Measurements from ENCODE around the gene COPZ2. TPM values are rescaled to one million over a fixed set of nuclear protein-coding genes. Genes with fewer than 3 reads are reported as not detected.

Gene COPZ2
- polyA plus RNA-seq, 2 donors = 8.4 to 12.9 TPM

DNA sequence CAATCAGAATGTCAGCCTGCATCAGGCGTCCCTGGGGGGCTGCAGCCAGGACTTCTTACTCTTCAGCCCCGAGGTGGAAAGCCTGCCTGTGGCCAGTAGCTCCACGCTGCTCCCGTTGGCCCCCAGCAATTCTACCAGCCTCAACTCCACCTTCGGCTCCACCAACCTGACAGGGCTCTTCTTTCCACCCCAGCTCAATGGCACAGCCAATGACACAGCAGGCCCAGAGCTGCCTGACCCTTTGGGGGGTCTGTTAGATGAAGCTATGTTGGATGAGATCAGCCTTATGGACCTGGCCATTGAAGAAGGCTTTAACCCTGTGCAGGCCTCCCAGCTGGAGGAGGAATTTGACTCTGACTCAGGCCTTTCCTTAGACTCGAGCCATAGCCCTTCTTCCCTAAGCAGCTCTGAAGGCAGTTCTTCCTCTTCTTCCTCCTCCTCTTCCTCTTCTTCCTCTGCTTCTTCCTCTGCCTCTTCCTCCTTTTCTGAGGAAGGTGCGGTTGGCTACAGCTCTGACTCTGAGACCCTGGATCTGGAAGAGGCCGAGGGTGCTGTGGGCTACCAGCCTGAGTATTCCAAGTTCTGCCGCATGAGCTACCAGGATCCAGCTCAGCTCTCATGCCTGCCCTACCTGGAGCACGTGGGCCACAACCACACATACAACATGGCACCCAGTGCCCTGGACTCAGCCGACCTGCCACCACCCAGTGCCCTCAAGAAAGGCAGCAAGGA, 21.0 kb upstream of the COPZ2 start:
- H3K36me3 ChIP-seq (ENCODE audit: control insufficient read depth in 2 of 2, insufficient read depth in 2 of 2, low read length in 1 of 2) = peaks cover 26 to 43% of the 10 kb centered on the region in 2 donors
- 82 to 83% methylated on average over 11 of the region's 11 CpGs for WGBS, 2 donors
- peaks cover 0 to 26% of the 10 kb centered on the region in 2 donors for H3K4me1 ChIP-seq (ENCODE audit: control insufficient read depth in 2 of 2, insufficient read depth in 2 of 2, low read length in 1 of 2)
- H3K4me3 ChIP-seq (ENCODE audit: low read depth in 1 of 2, low read length in 2 of 2) = no peak overlapping the region
- H3K27me3 ChIP-seq (ENCODE audit: control insufficient read depth in 1 of 2, insufficient read depth in 2 of 2, low read length in 2 of 2) = no peaks in the 10 kb centered on the region
- no peak overlapping the region for H3K27ac ChIP-seq (ENCODE audit: low read depth in 2 of 2, low read length in 1 of 2)
- no peaks in the 10 kb centered on the region for H3K9me3 ChIP-seq (ENCODE audit: control insufficient read depth in 2 of 2, insufficient read depth in 1 of 2, low read depth in 1 of 2, low read length in 1 of 2)

DNA sequence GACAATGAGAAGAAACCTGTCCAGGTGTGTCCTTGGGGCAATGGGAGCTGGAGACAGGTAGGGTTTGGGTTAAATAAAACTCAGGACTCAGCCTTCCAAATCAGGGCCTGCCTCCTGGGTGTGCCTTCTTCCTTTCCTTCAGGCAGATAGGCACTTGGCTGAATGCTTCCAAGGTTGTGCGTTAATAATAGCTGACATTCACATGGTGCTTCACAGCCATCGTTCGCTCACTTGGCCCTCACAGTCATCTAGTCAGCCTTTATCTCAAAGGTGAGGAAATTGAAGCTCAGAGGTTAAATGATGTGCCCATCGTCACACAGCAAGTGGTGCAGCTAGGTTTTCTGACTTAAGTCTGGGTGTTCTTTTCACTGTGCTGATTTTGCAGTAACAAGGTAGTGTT, 20.0 kb upstream of the COPZ2 start:
- no peak overlapping the region for H3K4me3 ChIP-seq (ENCODE audit: low read depth in 1 of 2, low read length in 2 of 2)
- H3K36me3 ChIP-seq (ENCODE audit: control insufficient read depth in 2 of 2, insufficient read depth in 2 of 2, low read length in 1 of 2) = peaks cover 26 to 44% of the 10 kb centered on the region in 2 donors
- 59 to 65% methylated on average over 4 of the region's 4 CpGs for WGBS, 2 donors
- no peaks in the 10 kb centered on the region for H3K27me3 ChIP-seq (ENCODE audit: control insufficient read depth in 1 of 2, insufficient read depth in 2 of 2, low read length in 2 of 2)
- peaks cover 0 to 35% of the 10 kb centered on the region in 2 donors for H3K4me1 ChIP-seq (ENCODE audit: control insufficient read depth in 2 of 2, insufficient read depth in 2 of 2, low read length in 1 of 2)
- no peaks in the 10 kb centered on the region for H3K9me3 ChIP-seq (ENCODE audit: control insufficient read depth in 2 of 2, insufficient read depth in 1 of 2, low read depth in 1 of 2, low read length in 1 of 2)
- no peak overlapping the region for H3K27ac ChIP-seq (ENCODE audit: low read depth in 2 of 2, low read length in 1 of 2)

DNA sequence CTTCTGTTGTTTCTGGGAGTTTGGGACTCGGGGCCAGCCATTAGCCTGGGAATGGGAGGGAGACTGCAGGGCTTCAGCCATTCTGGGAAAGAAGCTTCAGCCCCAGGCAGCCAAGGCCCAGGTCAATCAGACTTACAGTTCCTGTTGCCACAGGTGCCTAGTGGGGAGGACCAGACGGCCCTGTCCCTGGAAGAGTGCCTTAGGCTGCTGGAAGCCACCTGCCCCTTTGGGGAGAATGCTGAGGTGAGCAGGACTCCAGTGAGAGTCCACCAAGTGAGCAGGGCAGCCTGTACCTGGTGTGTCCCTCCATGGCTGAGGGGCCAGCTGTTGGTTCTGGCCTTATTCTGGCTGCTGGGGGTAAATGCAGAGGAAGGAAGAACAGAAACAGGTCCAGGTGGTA, 19.3 kb upstream of the COPZ2 start:
- Histone ChIP-seq H3K9me3 (ENCODE audit: control insufficient read depth in 2 of 2, insufficient read depth in 1 of 2, low read depth in 1 of 2, low read length in 1 of 2) (no peaks in the 10 kb centered on the region), H3K4me3 (ENCODE audit: low read depth in 1 of 2, low read length in 2 of 2) (no peak overlapping the region), H3K36me3 (ENCODE audit: control insufficient read depth in 2 of 2, insufficient read depth in 2 of 2, low read length in 1 of 2) (peaks cover 26 to 44% of the 10 kb centered on the region in 2 donors), H3K4me1 (ENCODE audit: control insufficient read depth in 2 of 2, insufficient read depth in 2 of 2, low read length in 1 of 2) (peaks cover 0 to 43% of the 10 kb centered on the region in 2 donors), H3K27ac (ENCODE audit: low read depth in 2 of 2, low read length in 1 of 2) (no peak overlapping the region), H3K27me3 (ENCODE audit: control insufficient read depth in 1 of 2, insufficient read depth in 2 of 2, low read length in 2 of 2) (no peaks in the 10 kb centered on the region)
- WGBS, 2 donors = 68 to 72% methylated on average over 2 of the region's 2 CpGs

DNA sequence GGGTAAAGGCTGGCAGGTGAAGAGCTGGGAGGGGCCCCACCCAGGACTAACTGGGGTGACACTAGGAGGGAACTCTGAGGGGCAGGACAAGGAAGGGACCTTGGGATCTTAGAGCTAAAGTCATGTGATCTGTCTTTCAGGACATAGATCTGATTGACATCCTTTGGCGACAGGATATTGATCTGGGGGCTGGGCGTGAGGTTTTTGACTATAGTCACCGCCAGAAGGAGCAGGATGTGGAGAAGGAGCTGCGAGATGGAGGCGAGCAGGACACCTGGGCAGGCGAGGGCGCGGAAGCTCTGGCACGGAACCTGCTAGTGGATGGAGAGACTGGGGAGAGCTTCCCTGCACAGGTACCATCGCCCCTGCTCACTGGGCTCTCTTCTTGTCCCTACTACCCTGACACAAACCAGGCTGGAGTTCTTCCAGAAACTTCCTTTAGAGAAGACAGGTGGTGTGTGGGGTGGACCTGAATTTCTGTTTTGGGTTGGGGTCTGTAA, 18.7 kb upstream of the COPZ2 start:
- peaks cover 26 to 44% of the 10 kb centered on the region in 2 donors for H3K36me3 ChIP-seq (ENCODE audit: control insufficient read depth in 2 of 2, insufficient read depth in 2 of 2, low read length in 1 of 2)
- WGBS, 2 donors = 88 to 90% methylated on average over 10 of the region's 10 CpGs
- no peaks in the 10 kb centered on the region for H3K27me3 ChIP-seq (ENCODE audit: control insufficient read depth in 1 of 2, insufficient read depth in 2 of 2, low read length in 2 of 2)
- no peaks in the 10 kb centered on the region for H3K9me3 ChIP-seq (ENCODE audit: control insufficient read depth in 2 of 2, insufficient read depth in 1 of 2, low read depth in 1 of 2, low read length in 1 of 2)
- H3K4me1 ChIP-seq (ENCODE audit: control insufficient read depth in 2 of 2, insufficient read depth in 2 of 2, low read length in 1 of 2) = peaks cover 2 to 49% of the 10 kb centered on the region in 2 donors
- peak overlapping the region in 1 of 2 donors; percentile 13 for H3K27ac ChIP-seq (ENCODE audit: low read depth in 2 of 2, low read length in 1 of 2)
- H3K4me3 ChIP-seq (ENCODE audit: low read depth in 1 of 2, low read length in 2 of 2) = no peak overlapping the region

DNA sequence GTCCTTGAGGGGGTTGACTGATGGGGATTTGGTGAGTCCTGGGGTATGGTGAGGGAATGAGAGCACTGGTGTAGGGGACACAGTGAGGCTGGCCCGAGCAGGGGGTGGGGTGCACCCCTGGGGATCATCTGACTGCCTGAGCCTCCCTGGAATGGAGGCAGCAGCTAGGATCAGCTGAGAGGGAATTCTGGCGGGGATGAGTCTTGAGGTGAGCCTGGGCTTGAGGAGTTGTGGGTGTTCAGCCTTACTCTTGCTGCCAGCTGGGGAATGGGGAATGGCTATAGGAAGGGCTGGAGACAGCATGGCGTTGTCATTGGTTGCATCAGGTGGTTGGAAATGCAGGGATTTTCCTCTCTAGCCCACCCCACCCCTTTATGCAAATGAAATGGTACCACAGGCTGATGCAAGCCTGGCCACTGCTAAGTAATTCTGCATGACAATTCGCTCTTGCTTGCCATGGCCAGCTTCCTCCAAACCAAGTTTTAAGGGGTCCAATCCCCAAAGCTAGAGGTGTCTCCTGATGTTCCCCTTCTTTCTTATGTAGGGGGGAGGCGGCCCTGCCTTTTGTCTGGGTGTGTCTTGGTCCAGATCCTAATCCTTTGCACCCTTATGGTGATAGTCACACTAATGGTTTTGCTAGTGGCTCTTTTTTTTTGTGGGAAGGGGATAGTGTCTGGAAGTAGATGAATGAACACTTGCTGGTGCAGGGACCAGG, 18.1 kb upstream of the COPZ2 start:
- 59 to 77% methylated on average over 5 of the region's 5 CpGs for WGBS, 2 donors
- Histone ChIP-seq H3K4me3 (ENCODE audit: low read depth in 1 of 2, low read length in 2 of 2) (no peak overlapping the region), H3K9me3 (ENCODE audit: control insufficient read depth in 2 of 2, insufficient read depth in 1 of 2, low read depth in 1 of 2, low read length in 1 of 2) (no peaks in the 10 kb centered on the region), H3K36me3 (ENCODE audit: control insufficient read depth in 2 of 2, insufficient read depth in 2 of 2, low read length in 1 of 2) (peaks cover 26 to 44% of the 10 kb centered on the region in 2 donors), H3K4me1 (ENCODE audit: control insufficient read depth in 2 of 2, insufficient read depth in 2 of 2, low read length in 1 of 2) (peaks cover 3 to 53% of the 10 kb centered on the region in 2 donors), H3K27ac (ENCODE audit: low read depth in 2 of 2, low read length in 1 of 2) (peak overlapping the region in 1 of 2 donors; percentile 13), H3K27me3 (ENCODE audit: control insufficient read depth in 1 of 2, insufficient read depth in 2 of 2, low read length in 2 of 2) (no peaks in the 10 kb centered on the region)

DNA sequence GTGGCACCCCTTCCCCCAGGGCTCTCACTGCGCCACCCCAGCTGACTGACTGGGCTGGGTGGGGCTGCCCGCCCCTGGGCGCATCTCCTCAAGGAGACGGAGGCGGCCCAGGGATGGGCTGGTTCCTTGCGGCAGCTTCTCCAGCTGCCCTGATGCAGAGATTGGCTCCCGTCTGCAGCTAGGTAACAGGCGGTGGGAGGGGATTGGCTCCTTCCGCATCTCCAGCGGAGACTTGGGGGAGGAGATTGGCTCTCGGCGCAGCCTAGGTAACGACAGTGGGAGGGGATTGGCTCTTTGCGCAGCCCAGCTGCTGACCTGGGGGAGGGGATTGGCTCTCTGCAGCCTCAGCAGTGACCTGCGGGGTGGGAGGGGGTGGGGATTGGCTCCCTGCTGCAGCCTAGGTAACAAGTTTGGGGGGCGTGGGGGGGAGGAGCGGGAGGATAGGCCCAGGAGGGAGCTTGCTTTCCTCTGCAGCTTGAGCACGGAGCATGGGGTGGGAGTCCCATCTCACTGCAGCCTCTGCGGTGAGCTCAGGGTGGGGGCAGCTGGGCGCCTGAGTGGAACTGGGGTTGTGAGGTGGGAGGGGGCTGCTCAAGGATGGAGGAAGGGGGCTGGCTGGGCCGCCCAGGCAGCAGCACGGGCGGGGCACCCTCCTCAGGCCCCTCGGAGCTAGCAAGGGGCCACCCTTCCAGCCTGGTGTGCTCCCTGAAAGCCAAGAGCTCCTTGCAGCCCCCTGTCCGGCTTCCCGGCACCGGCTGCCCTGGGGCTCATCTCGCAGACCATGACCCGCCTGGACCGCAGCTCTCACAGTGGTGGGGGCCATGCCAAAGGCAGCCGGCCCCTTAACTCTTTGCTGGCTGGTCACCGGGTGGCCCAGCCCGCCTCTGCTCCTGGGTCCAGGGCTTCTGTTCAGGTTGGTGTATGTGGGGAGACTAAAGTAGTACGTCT, 16.9 kb upstream of the COPZ2 start:
- H3K27me3 ChIP-seq (ENCODE audit: control insufficient read depth in 1 of 2, insufficient read depth in 2 of 2, low read length in 2 of 2) = no peaks in the 10 kb centered on the region
- 34 to 42% methylated on average over 32 to 34 of the region's 34 CpGs for WGBS, 2 donors
- H3K4me1 ChIP-seq (ENCODE audit: control insufficient read depth in 2 of 2, insufficient read depth in 2 of 2, low read length in 1 of 2) = peaks cover 3 to 50% of the 10 kb centered on the region in 2 donors
- H3K4me3 ChIP-seq (ENCODE audit: low read depth in 1 of 2, low read length in 2 of 2) = peak overlapping the region in 1 of 2 donors; percentile 8
- peak overlapping the region; percentile 83 to 91 for H3K27ac ChIP-seq (ENCODE audit: low read depth in 2 of 2, low read length in 1 of 2)
- peaks cover 26 to 37% of the 10 kb centered on the region in 2 donors for H3K36me3 ChIP-seq (ENCODE audit: control insufficient read depth in 2 of 2, insufficient read depth in 2 of 2, low read length in 1 of 2)
- H3K9me3 ChIP-seq (ENCODE audit: control insufficient read depth in 2 of 2, insufficient read depth in 1 of 2, low read depth in 1 of 2, low read length in 1 of 2) = no peaks in the 10 kb centered on the region

DNA sequence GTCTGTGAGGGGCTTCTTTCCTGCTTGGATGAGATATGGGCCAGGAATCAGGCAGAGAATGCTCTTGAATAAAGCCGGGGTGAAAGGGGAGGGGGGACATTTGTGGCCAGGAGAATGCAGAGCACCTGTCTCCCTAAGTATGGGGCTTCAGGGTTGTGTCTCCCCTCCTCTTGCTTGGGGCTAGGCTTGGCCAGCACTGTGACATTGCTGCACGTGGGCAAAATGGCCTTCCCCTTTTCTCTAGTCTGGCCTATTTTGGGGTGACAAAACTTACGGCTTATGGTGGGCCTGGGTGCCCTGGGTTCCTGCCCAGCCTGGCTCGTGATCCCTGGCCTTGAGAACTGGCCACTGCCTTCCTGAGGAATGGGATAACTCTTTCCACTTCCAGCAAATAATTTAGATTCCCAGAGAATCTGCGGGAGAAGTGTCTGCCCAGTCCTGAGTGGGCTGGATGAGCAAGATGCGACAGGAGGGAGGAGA, 16.2 kb upstream of the COPZ2 start:
- WGBS, 2 donors = 19 to 33% methylated on average over 6 of the region's 6 CpGs
- Histone ChIP-seq H3K27ac (ENCODE audit: low read depth in 2 of 2, low read length in 1 of 2) (peak overlapping the region; percentile 83 to 91), H3K27me3 (ENCODE audit: control insufficient read depth in 1 of 2, insufficient read depth in 2 of 2, low read length in 2 of 2) (no peaks in the 10 kb centered on the region), H3K4me3 (ENCODE audit: low read depth in 1 of 2, low read length in 2 of 2) (peak overlapping the region in 1 of 2 donors; percentile 8), H3K4me1 (ENCODE audit: control insufficient read depth in 2 of 2, insufficient read depth in 2 of 2, low read length in 1 of 2) (peaks cover 3 to 50% of the 10 kb centered on the region in 2 donors), H3K9me3 (ENCODE audit: control insufficient read depth in 2 of 2, insufficient read depth in 1 of 2, low read depth in 1 of 2, low read length in 1 of 2) (no peaks in the 10 kb centered on the region), H3K36me3 (ENCODE audit: control insufficient read depth in 2 of 2, insufficient read depth in 2 of 2, low read length in 1 of 2) (peaks cover 23 to 30% of the 10 kb centered on the region in 2 donors)

DNA sequence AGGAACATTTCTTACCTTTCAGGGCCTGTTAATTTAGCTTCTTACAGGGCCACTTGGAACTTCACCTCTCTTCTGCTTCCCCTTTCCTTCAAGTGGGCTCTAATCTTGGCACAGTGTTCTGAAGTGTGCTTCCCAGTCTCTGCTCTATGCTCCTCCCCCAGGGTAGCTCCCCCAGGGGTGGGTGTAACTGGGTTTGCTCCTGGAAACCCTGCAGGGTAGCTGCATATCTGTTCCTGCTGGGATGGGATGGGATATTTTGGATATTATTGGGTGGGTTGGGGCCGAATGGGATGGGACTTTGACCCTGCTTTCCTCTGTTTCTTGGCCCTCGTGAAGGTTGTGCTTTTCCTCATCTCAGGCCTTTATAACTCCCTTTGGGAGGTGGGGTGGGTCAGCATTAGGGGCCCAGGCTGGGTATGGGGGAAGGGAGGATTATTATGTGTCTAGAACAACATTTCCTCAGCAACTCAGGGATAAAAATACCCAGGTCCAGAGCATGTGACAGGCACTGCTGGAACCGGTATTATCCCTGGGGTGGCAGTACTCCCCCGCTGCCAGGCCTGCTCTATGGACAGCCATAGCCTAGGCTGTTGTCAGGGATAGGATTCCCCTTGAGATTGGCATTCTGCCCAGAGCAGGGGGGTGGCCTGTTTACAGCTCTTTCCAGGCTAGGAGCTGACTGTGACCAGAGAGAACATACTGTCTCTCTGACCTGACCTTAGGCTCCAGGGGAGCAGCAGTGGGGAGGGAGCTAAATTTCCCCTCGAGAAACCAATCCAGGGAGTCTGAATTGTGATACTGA, 15.6 kb upstream of the COPZ2 start:
- Histone ChIP-seq H3K27me3 (ENCODE audit: control insufficient read depth in 1 of 2, insufficient read depth in 2 of 2, low read length in 2 of 2) (no peaks in the 10 kb centered on the region), H3K4me1 (ENCODE audit: control insufficient read depth in 2 of 2, insufficient read depth in 2 of 2, low read length in 1 of 2) (peaks cover 3 to 48% of the 10 kb centered on the region in 2 donors), H3K4me3 (ENCODE audit: low read depth in 1 of 2, low read length in 2 of 2) (no peak overlapping the region), H3K27ac (ENCODE audit: low read depth in 2 of 2, low read length in 1 of 2) (peak overlapping the region; percentile 83 to 91), H3K36me3 (ENCODE audit: control insufficient read depth in 2 of 2, insufficient read depth in 2 of 2, low read length in 1 of 2) (peaks cover 17 to 23% of the 10 kb centered on the region in 2 donors), H3K9me3 (ENCODE audit: control insufficient read depth in 2 of 2, insufficient read depth in 1 of 2, low read depth in 1 of 2, low read length in 1 of 2) (no peaks in the 10 kb centered on the region)
- 23 to 28% methylated on average over 5 of the region's 5 CpGs for WGBS, 2 donors
